ENCODE measurements around the gene UQCR10.

UQCR10 gene

DNA sequence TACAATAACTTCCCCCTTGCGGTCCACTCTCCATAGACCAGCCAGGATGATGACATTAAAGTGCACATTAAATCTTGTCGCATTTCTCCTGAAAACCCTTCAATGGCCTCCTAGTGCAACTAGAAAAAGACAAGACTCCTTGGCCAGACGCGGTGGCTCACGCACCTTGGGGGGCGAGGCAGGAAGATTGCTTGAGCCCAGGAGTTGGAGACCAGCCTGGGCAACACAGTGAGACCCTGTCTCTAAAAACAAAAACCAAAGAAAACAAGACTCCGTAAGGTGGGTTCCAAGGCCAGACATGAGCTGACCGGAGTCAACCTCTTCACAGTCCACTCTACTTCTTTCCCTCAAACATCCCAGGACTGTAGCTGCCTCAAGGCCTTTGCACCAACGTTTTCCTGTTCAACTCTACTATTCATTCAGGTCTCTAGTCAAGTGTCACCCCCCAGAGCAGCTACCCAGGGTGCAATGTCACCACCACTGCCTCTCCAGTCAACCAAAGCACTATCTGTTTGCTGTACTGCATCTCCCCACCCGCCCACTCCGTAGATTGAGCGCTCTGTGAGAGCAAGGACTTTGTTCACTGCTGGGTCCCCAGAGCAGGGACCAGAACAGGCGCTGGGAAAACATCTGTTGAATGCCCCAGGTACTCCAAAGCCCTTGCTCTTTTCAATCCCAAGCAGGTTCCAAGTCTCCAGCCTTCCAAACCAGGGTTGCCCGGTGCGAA lies 1.1 kb upstream of the UQCR10 start:
- DNase-seq (ENCODE audit: low read depth), result peak; percentile 4

DNA sequence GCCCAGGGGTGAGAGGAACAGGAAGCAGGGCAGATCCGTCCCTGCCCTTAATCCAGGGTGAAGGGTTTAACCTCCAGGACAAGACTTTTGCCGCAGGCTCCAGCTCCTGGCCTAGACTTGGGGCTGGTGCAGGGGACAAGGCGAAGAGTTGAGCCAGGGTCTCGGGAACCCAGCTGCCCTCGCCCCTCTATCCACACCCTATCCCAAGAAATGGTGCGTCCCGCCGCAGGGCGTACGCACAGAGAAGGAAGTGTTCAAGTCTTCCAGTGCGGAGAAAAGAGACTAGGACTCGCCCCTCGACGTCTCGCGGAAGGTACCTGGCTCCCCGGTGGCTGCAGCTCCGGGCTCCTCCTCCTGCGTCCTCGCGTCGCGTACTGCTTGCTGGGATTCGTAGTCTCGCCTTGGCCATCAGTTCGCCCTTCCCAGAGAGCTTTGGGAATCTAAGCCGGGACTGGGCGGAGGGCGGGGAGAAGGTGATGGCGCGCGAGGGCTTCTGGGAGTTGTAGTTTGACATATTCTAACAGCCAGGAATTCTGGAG lies 468 bp upstream of the UQCR10 start, which contains the start of gene ZMAT5:
TSS of gene ZMAT5 (minus strand) at position 376 of the 539 bp plus-strand sequence. CDS start 18,463 bp downstream, outside the sequence.
- peak; percentile 84 for DNase-seq (ENCODE audit: low read depth)

DNA sequence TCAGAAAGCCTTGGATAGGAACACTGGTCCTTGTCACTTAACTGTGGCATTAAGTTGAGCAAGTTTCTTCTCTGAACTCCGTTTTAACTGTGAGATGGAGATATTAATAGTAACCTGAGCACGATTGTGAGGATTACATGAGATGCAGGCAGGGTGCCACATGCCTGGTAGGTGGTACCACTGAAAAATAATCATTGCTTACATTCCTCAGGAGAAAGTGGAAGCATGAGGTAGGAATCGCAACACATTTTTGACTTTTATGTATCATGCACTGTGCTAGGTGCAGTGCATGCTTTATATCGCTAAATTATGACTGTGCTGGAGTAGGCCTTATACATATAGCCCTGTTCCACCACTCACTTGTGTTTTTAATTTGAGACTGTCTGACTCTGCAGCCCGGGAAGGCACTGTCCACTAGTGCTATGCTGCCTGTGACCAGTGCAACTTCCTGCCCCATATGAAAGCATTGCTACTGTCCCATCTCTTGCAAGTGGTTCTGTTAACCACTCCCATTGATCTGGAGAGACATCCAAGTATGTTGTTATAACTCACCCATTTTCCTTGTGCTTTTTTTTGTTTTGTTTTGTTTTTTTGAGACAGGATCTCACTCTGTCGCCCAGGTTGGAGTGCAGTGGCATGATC lies 1.0 kb downstream of the UQCR10 start:
- DNase-seq (ENCODE audit: low read depth), result no peak

DNA sequence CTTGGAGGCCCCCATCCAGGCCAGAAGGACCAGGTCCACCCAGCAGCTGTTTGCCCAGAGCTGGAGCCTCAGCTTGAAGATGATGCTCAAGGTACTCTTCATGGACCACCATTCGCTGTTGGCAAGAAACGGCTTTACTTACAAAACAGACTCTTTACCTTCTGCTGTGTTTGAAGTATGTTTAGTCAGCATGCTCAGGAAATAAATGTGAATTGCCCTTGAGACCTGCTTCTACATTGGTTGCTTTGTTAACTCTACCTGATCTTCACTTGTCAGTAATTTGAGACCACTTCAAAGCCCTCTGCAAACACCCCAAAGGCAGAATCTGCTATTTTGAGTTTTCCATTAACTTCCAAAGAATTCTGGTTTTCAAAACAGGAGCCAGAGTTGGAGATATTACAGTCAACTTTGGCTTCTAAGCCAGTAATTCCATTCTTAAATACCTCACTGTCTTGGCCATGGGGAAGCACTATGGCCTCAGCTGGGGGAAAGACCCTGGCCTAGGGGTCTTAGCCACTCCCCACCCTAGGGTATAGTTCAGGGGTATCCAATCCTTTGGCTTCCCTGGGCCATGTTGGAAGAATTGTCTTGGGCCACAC lies 2.7 kb downstream of the UQCR10 start:
- DNase-seq (ENCODE audit: low read depth), result no peak

DNA sequence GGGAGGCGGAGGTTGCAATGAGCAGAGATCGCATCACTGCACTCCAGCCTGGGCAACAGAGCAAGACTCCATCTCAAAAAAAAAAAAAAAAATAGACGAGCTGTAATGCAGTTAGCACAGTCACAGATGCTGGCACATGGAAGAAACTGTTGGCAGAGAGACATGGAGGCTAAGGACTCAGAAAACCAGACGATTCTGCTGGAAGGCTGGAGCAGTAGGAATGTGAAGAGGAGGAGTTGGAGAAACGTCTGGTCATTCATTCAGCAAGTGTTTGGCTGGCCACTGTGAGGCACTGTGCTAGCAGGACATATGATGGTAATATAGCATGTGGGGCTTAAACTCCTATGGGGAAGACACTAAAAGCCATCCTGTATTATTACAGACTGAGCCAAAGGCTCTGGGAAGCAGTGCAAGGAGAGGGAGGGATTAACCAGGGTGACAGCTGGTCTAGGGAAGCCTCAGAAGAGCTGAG lies 5.0 kb downstream of the UQCR10 start:
- DNase-seq (ENCODE audit: low read depth), result no peak

DNA sequence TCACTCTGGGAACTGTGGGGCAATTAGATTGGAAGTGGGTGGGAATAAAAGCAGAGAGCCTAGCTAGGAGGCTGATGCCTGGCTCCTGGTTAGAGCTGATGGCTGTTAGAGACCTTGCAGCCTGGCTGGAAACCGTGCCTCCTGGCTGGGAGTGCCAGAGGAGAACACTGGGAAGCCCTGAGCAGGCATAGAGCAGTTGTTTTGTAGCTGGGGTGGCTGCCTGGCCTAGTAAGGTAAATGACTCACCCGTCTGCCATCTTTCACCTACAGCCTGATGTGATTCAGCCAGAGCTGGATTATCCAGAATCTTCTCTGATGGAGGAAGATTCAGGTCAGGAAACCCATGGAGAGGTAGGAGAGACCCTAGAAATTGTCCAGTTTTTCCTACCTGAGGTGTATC lies 6.1 kb downstream of the UQCR10 start:
- DNase-seq (ENCODE audit: low read depth), result no peak

DNA sequence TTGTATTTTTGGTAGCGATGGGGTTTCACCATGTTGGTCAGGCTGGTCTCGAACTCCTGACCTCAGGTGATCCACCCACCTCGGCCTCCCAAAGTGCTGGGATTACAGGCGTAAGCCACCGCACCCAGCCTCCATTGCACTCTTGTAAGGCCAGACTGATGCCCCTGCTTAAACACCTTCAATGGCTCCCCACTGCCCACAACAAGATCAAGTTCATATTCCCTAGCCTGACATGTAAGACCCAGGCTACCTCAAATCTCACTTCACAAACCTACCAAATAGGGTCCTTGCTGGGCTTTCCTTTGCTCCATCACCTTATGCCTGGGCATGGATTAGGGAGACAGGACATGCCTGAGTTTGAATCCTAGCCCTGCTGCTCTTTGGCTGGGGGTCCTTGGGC lies 13.1 kb downstream of the UQCR10 start:
- no peak for DNase-seq (ENCODE audit: low read depth)

DNA sequence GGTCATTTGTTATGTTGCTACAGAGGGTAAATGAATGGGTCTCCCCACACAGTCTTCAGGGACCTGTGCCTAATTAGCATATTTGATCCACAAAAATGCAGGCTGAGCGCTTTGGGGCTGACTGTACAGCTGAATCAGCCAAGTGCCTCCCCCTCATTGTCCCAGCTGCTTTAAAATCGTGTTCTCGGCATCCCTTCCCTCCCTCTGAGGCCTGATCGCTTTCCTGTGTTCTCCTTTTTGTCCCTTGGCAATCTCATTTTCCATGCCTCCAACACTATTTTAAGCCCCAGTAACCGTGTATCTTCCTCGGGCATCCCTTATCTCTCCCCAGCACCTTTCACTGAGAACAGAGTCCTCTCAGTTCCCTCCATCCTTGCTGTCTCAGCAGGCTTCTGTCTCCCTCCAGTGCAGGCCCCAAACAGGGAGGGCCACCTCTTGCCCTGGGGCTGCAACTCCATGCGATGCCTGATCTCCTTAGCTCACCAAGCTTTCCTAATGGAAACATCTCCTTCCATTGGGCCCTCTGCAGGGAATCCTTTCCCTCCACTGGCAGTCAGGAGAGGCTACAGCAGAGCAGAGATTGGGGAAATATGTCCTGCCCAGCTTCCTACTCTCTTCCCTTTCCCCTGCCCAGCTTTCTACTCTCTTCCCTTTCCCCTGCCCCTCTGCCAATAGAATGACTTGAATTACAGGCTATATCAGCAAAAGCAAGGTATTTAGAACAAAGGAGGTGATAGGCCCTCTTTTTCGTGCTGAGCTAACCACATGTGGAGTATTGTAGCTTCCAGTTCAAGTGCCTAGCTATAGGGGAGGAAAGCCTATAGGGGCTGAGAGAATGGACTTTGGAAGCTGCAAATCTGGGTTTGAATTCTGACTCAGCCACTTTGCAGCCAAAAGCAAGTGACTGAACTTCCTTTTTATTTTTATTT lies 13.8 kb downstream of the UQCR10 start:
- DNase-seq (ENCODE audit: low read depth), result no peak

DNA sequence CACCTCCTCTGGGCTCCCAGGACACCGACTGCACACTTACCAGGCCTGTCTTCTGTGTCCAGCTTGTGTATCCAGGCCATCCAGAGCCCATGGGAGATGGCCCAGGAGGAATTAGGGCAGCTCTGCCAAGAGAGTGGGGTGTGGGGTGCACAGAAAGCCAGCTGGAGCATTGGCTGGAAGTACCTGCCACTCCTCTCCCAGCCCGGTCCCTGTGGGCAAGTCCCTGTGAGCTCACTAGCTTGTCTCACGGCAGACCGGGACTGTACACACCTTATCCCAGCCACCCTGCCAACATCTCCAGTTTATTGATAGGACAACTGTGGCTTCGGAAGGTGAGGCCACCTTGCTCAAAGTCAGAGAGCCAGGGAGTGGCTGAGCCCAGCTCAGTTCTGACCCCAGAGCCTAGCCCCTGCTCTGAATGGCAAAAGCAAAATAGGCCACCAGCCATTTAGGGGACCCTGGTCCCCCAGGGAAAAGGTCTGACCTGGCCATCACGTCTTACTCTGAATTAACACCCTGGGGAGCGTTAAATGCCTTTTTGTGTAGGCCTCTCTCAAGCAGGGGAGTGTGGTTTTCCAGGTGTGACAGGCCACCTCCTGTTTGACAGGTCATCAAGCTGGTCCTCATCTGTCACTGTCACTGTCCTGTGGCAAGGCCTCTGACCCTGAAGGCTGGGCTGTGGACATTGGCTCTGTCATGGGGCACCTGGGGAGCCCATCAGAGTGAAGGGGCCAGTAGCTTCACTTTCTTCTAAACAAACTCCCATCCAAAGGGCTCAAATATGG lies 15.1 kb downstream of the UQCR10 start:
- DNase-seq (ENCODE audit: low read depth), result no peak

DNA sequence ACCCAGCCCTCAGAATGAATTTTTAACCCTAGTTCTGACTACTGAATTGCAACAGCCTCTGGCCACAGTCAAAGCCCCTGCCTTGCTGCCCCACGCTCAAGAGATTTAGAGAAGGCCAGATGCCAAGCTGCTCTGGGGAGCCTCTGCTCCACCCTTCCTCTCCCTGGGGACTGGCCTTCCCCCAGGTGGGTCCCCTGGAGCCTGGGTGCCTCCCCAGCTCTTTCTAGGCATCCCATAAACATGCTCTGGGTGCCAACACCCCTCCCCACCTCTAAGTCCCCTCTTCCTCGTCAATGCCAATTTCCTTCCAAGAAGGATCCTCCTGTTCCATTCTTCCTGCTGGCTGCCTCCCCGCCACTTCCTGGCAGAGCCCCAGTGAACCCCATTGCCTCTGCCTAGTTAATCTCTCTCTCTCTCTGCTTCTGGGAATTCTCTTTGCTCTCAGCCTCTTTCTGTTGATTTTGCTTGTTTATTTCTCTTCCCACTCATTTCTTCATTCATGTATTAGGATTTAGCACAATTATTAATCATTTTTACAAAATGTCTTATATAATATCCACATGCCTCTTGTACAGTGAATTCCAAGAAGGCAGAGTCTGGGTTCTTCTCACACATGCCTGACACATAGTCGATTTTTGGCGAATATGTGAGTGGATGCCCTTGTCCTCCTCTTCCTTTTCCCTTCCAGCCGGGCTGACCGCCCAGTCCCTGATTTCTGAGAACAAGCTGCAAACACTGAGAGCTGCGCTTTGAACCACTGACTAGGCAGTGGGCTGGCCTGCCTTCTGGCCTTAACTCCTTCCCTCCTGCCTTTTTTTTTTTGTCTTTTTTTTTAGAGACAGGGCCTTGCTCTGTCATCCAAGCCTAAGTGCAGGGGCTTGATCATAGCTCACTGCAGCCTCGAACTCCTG lies 17.5 kb downstream of the UQCR10 start:
- no peak for DNase-seq (ENCODE audit: low read depth)

DNA sequence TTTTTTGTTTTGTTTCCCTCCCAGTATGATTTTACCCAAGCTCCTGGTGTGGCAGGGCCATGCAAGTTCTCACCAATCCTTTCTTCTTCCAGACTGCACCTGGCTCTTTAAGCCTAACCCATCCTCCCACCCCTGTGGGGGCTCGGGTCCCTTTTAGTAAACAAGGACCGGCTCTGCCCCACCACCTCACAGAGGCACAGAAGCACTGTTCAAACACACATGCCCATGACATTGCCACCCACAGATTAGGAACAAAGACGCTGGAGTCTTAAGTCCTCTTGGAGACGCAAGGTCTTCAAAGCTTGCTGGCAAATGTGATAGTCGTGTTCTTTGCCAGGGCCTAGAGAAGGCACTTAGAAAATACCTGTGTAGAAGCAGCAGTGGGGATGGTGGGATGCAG lies 18.9 kb downstream of the UQCR10 start:
- DNase-seq (ENCODE audit: low read depth), result no peak

DNA sequence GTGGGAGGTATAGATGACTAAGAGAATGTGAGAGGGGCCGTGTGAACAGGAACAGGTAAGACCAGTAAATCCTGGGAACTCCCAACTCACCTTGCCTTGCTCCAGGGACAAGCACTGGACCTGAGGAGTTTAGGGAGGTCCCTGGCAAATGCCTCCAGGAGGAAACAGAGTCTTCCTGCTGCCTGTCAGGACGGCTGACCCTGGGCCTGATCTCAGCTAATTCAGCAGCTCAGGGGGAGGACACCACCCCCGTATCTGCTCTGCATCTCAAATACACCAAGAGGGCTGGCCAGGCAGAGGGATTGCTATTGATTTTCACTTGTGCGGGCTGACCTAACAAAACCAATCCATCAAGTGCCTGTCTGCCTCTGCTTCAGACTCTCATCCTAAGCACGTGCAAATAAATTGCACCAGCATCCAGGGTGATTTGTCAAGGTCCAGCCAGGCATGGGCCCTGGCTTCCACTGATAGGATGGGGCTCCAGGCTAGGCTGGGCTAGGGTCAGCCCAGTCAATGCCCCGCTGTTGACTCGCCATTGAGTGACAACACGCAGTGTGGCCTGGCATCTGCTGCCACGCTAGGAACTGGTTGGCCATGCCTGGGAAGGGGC lies 20.3 kb downstream of the UQCR10 start:
- no peak for DNase-seq (ENCODE audit: low read depth)

DNA sequence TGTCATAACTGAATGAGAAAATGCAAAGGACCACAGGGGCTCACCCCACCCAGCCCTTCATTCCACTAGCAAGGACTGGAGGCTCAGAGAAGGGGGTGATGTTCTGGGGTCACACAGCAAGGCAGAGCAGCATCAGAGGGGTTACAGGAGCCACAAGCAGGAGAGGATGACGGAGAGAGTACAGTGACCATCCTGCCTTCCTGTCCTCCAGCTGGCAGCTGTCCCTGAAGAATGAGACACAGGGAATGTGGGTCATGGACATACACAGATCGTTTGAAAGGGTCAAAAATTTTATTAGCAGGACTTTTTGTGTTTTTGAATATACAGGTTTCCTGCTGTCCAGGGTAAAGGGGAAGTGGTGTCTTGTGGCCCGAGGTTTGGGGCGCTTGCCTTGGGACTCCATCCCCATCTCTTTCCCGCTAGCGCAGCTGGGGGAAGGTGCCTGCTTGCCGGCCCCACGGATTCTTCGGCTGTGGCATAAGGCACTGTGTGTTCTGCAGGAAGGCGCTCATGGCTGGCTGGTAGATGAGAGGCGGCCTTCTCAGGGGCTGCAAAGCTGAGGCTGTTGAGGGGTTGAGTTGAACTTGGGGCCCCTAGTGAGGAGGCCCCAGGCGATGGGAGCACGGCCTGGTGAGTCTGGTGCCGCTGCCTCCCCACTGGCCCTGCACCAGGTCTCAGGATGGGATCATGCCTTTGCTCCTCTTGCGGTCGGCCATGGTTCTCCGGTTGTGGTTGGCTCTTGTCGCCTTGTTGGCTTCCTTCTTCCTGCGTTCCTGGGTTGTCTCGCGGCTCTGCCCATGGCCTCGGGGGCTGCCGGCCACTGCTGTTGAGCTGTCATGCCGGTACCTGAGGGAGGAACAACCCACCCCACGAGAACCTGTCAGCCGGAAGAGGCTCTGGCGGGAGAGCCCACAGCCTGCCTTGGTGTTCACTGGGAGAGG lies 21.4 kb downstream of the UQCR10 start:
- DNase-seq (ENCODE audit: low read depth), result no peak

DNA sequence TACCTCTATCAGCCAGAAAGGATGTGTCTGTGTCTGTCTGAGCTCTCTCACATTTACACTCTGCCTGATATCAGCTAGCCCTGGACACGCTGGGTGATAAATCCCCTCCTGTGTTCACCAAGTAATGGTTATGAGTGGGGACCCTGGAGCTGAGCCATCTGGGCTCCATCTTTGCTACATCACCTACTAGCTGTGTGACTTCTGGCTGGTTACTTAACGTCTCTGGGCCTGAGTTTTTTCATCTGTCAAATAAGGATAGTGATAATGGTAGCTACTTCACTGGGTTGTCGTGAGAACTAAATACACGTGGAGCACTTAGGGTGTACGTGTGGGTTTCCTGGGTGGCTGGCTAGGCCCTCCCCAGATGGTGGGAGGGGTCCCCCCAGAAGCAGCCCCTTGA lies 22.9 kb downstream of the UQCR10 start:
- no peak for DNase-seq (ENCODE audit: low read depth)

DNA sequence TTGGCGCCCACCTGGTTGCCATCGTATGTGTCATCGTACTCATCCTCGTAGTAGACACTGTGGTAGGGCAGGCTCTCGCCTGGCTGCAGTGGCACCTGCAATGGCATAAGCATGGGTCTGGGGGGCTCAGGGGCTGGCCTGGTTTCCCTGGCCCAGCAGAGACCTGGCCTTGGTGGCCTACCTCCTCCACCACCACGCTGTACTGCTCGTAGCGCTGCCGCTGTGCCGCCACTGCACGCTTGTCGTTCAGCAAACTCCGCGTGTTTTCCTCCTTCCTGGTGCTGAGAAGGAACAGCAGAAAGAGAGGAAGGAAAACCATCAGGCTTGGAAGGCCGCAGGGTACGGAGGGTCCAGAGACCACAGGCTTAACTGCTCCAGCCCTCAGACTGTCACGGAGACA lies 26.2 kb downstream of the UQCR10 start:
- DNase-seq (ENCODE audit: low read depth), result no peak

DNA sequence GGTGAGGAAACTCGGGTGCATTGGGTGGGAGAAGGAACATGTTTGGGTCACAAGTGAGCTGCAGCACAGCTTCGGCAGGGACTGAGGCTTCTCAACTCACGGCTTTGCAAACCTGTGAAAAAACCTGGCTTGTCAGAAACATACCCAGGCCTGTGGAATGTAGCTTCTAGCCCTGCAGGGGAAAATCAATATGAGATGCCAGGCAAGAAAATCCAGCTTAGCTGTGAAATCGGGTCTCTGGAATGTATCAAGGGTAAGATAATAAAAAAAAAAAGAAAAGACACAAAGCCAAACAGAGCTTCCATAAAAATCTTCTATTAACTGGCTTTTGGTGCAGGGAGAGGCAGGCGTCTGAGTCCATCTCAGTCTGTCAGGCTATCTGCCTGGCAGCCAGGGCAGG lies 28.5 kb downstream of the UQCR10 start:
- DNase-seq (ENCODE audit: low read depth), result no peak

DNA sequence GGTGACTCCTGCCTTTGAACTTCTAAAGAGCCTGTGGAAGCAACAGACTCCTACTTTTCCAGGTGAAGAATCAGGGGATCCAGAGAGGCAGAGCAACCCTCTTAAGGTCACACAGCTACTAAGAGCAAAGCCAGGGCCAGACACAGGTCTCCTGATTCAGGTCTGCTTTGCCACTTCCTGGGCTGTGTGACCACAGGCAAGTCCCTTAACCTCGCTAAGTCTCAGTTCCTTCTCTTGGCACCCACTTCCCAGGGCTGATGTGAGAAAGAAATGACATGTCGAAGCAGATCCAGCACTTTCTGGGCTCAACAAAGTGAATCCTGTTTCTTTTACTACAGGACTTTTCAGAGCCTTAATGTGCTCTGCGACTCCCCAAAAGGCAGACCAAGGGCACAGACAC lies 30.2 kb downstream of the UQCR10 start:
- DNase-seq (ENCODE audit: low read depth), result no peak

DNA sequence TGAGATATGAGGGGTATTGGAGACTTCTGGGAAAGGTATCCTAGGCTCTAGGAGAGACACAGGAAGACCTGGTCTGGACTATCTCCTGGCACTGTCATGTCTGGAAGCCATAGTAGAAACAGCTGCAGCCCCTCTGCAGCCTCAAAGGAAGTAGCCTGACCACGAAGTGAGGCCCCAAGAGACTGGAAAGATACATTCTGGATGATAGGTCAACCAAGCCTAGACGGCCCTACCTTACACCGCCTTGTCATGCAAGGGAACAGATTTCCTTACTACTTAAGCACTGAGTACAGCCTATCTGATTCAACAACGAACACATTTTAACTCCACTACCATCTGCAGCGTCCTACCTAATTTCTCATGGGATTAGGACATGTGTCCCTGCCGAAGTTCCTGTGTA lies 31.1 kb downstream of the UQCR10 start:
- DNase-seq (ENCODE audit: low read depth), result no peak

Data from activated T-cell treated with anti-CD3 and anti-CD28 coated beads for 1 hour (primary cell).